HG03039 (cell line): Measurements from ENCODE around the gene MFN1.

ENCODE experiments used
- ATAC-seq: cut with Tn5 transposase; IDR thresholded peaks from one replicate; pipeline ENCODE4 v1.9.1; 2021; ENCODE audit warnings: mild to moderate bottlenecking, moderate library complexity; ENCODE audit not compliant: unreplicated experiment

The MFN1 gene

DNA sequence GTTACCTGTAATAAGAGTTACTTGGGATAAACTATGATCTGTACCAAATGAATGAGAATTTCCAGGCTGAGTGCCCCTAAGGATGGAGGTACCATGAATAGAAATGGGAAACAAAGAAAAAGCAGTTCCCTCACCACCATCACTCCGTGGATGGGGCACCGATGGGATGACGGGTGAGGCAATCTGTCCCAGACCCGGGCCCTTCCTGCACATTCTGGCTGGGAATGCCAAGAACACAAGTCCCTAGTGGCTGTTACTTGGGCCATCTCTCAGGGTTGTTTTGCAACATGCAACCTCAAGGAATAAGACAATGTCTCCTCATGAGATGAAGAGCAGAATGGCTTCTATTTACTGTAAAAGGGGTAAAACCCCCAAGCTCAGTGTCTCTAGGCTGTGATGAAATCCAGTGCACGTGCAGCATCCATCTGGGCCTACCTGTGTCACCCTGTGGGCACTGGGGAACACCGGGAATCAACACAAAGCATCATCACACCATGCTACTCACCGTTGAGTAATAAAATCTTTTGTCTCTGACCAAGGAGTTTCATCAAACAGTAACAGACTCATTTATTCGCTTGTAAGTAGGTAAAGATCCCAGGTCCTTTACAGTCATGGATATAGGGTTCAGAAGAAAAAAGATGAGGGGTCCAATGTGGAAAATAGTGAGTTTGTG lies 81.5 kb downstream of the MFN1 start:
- ATAC-seq: no peak

DNA sequence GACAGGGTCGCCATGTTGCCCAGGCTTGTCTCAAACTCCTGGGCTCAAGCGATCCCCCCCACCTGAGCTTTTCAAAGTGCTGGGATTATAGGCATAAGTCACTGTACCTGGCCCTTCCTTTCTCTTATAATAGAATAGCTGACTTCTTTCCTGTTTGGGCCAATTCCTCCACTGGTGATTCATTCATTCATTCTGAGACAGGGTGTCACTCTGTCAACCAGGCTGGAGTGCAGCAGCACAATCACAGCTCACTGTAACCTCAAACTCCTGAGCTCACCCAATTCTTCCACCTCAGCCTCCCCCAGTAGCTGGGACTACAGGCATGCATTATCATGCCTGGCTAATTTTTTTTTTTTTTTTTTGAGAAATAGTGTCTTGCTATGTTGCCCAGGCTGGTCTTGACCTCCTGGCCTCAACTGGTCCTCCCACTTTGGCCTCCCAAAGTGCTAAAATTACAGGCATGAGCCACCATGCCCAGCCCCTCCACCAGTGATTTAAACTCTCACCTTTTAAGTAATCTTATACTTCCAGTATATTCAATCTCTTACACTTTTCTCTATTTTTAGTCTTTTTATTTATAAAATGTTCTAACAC lies 82.9 kb downstream of the MFN1 start:
- no peak for ATAC-seq

DNA sequence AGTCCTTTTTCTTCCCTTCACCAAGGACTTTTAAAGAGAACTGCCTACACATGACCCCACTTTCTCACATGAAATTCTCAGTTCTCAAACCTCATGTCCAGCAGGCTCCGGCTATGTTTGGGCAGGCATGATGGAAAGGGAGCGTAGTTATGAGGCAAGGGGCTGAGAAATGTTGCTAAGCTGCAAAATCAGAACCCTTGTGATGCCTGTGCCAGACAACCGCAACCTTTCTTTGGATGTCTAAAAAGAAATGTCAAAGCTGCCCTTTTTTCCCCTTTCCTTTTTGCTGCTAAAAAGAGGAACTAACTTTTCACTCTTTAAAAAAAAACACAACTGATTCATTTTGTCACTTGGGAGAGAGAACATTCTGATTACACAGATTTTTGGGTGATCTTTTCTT lies 84.5 kb downstream of the MFN1 start:
- peak; percentile 61 for ATAC-seq

DNA sequence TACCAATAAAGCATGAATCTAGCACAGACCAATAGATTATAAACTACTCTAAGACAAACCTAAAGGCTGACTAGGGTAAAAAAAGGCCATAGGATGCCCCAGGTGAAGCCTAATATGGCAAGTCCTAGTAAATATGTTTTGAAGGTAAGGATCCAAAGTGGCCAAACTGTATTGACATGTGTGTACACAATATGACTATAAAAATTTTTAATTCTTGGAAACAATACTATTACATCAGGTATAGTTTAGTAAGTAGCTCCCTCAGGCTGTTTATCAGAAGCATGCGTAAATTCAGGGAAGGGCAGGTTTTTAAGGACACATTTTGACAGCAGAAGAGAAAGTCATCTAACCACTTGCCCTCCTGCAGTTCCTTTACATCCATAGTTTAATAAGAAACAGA lies 84.9 kb downstream of the MFN1 start:
- peak; percentile 2 for ATAC-seq

DNA sequence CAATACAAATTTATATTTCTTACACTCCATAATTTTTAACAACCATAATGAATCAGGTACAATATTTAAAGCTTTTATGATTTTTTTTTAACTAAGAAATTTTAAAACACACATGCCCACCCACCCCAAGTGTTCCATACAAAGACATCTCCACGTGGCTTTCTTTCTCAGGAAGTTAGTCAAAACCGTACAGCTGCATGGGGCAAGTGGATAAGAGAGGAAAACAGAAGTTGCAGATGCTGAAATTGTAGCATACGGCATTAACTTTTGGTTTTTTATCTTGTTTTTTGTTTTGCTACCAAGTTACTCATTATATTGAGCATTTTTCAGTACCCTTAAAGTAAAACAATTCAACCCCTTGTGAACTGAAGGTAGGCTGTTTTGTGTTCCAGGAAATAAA lies 89.0 kb downstream of the MFN1 start:
- no peak for ATAC-seq

DNA sequence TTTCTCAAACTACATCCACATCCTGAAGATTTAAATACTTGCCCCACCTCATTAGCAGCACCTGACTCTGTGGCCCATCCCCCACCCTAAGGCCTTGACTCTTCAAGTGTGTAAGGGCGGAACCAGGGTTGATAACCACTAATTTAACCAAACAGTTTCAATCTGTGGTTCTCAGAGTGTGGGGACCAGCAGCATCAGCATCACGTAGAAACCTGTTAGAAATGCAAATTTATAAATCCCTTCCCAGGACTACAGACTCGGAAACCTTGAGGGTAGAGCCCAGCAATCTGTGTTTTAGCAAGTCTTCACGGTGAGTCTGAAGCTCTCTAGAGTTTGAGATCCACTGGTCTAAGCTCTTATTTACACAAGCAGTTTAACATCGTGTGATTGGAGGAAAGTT lies 91.3 kb downstream of the MFN1 start:
- ATAC-seq: peak; percentile 92
